MCF 10A (cell line): ENCODE measurements around the gene SYNCRIP. TPM values are rescaled to one million over a fixed set of nuclear protein-coding genes. Genes with fewer than 3 reads are reported as not detected.
"Not testable (repeated sequence)": the region's sequence is repeated elsewhere in the genome, so short reads cannot be mapped to it uniquely, and the experiment has no call there.

Experiments
- BruUV-seq: library from RNA; stranded (reverse); fragments of 400-500 nt; replicated peaks from 2 replicates; lab custom pipeline; 2021; lab: Mats Ljungman, UMichigan
- CTCF ChIA-PET: fragments of 300-600 bp; sonication (Branson Sonifier 250); formaldehyde crosslinking; extraction: SDS; loops from one replicate; lab custom pipeline; 2021; ENCODE audit warnings: antibody characterized with exemption, inconsistent platforms; lab: Yijun Ruan, JAX
- POLR2A ChIA-PET: fragments of 300-600, 350-650 bp; sonication (Branson Sonifier 250); formaldehyde crosslinking; extraction: SDS; loops from one replicate; lab custom pipeline; 2020; ENCODE audit warnings: antibody characterized with exemption, inconsistent platforms; lab: Yijun Ruan, JAX
- DNase-seq: peaks from one replicate; pipeline ENCODE4 v3.0.0-alpha.2; 2018; ENCODE audit not compliant: unreplicated experiment
- H3K27ac Mint-ChIP-seq: one replicate; pipeline ENCODE4 v1.8.0; 2022; ENCODE audit warnings: mild to moderate bottlenecking, low read depth, mixed read lengths; ENCODE audit not compliant: unreplicated experiment
- H3K27me3 Mint-ChIP-seq: one replicate; pipeline ENCODE4 v1.8.0; 2022; ENCODE audit warnings: mixed read lengths; ENCODE audit not compliant: insufficient read depth, unreplicated experiment
- H3K36me3 Mint-ChIP-seq: one replicate; pipeline ENCODE4 v1.8.0; 2022; ENCODE audit warnings: mild to moderate bottlenecking, moderate library complexity, mixed read lengths; ENCODE audit not compliant: insufficient read depth, unreplicated experiment
- H3K4me1 Mint-ChIP-seq: one replicate; pipeline ENCODE4 v1.8.0; 2022; ENCODE audit warnings: mixed read lengths; ENCODE audit not compliant: insufficient read depth, unreplicated experiment
- H3K4me3 Mint-ChIP-seq: one replicate; pipeline ENCODE4 v1.8.0; 2022; ENCODE audit warnings: mild to moderate bottlenecking, moderate library complexity, mixed read lengths; ENCODE audit not compliant: unreplicated experiment
- H3K9me3 Mint-ChIP-seq: one replicate; pipeline ENCODE4 v1.8.0; 2022; ENCODE audit warnings: mixed read lengths; ENCODE audit not compliant: unreplicated experiment
- CTCF ChIP-seq: fragments of 200-600 bp; IDR thresholded peaks from one replicate; pipeline ENCODE4 v1.8.0; 2022; ENCODE audit warnings: antibody characterized with exemption, mild to moderate bottlenecking; ENCODE audit not compliant: unreplicated experiment
- intact Hi-C: fragments of 100-400 bp; cut with micrococcal nuclease; formaldehyde crosslinking; loops from 2 replicates; pipeline ENCODE4 v1.14.1; 2022
- total RNA-seq: library from RNA; stranded (reverse); gene quantifications from 2 replicates; pipeline ENCODE4 v1.2.3, GENCODE V29; 2022

Gene SYNCRIP
- total RNA-seq, 1 experiment from 2014 or later: 161 TPM

- H3K4me1 Mint-ChIP-seq: peaks cover 8% of the 10 kb centered on the region
- ChIA-PET CTCF (no interaction called here), POLR2A (no interaction called here)
- intact Hi-C loops: no loop called here
- no peak overlapping the region for H3K27ac Mint-ChIP-seq
- no peaks in the 10 kb centered on the region for H3K27me3 Mint-ChIP-seq
- no peaks in the 10 kb centered on the region for H3K9me3 Mint-ChIP-seq
- BruUV-seq: no TSS peak
- H3K36me3 Mint-ChIP-seq: no peaks in the 10 kb centered on the region
- H3K4me3 Mint-ChIP-seq: no peak overlapping the region
- DNase-seq: no peak
- TF ChIP-seq CTCF: no peak
Observed at GRCh38 chr6:85684809-85685171, 42.1 kb upstream of the SYNCRIP start.

GRCh38 chr6:85684133-85684808 lies 41.6 kb upstream of the SYNCRIP start:
- POLR2A ChIA-PET: interaction anchor here (0.9 kb wide), 1 partner anchor 91 kb away, joined by 3 read pairs; no protein-coding TSS in a partner anchor
- TF ChIP-seq CTCF: no peak
- BruUV-seq: no TSS peak
- peaks cover 10% of the 10 kb centered on the region for H3K4me1 Mint-ChIP-seq
- intact Hi-C loops: no loop called here
- H3K27ac Mint-ChIP-seq: no peak overlapping the region
- CTCF ChIA-PET: no interaction called here
- DNase-seq: no peak
- no peaks in the 10 kb centered on the region for H3K27me3 Mint-ChIP-seq
- H3K4me3 Mint-ChIP-seq: no peak overlapping the region
- H3K9me3 Mint-ChIP-seq: no peaks in the 10 kb centered on the region
- no peaks in the 10 kb centered on the region for H3K36me3 Mint-ChIP-seq

DNA sequence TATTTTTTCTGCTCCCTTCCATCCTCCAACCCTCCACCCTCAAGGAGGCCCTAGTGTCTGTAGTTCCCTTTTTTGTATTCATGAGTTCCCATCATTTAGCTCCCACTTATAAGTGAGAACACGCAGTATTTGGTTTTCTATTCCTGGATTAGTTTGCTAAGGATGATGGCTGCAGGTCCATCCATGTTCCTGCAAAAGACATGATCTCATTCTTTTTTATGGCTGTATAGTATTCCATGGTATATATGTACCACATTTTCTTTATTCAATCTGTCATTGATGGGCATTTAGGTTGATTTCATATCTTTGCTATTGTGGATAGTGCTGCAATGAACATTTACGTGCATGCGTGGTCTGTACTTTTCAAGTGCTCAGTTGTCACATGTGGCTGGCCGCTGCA lies 39.2 kb upstream of the SYNCRIP start:
- H3K27ac Mint-ChIP-seq: peak overlapping the region; percentile 46
- peaks cover 21% of the 10 kb centered on the region for H3K36me3 Mint-ChIP-seq
- BruUV-seq, H3K27me3 Mint-ChIP-seq, H3K4me3 Mint-ChIP-seq, DNase-seq, CTCF ChIA-PET, H3K9me3 Mint-ChIP-seq, intact Hi-C loops: not testable (repeated sequence)
- POLR2A ChIA-PET: interaction anchor here (0.7 to 1.4 kb wide), 3 partner anchors 32 to 39 kb away, joined by 3 to 6 read pairs (median 5); partner anchors contain the start of gene SYNCRIP
- peaks cover 11% of the 10 kb centered on the region for H3K4me1 Mint-ChIP-seq

DNA sequence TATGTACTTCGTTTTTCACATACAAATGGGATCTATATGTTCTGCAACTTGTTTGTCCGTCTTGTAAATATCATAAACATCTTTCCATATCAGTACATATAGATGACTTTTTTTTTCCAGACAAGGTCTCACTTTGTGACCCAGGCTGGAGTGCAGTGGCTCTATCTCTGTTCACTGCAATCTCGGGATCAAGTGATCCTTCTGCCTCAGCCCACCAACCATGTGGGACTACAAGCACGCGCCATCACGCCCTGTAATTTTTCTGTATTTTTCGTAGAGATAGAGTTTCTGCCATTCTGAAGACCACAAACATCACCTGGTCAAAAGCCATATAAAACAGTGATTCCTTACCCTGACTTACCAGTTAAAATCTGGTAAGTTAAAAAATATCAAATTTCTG lies 37.7 kb upstream of the SYNCRIP start:
- peak overlapping the region; percentile 98 for H3K27ac Mint-ChIP-seq
- H3K9me3 Mint-ChIP-seq: no peaks in the 10 kb centered on the region

More for the DNA sequence above, 37.7 kb upstream of the SYNCRIP start:
- Mint-ChIP-seq H3K27me3 (no peaks in the 10 kb centered on the region), H3K4me3 (peak overlapping the region; percentile 97), H3K36me3 (peaks cover 36% of the 10 kb centered on the region), H3K4me1 (peaks cover 23% of the 10 kb centered on the region)
- CTCF ChIA-PET: interaction anchor here (0.6 kb wide), 1 partner anchor 183 kb away, joined by 3 read pairs; no protein-coding TSS in a partner anchor
- DNase-seq: no peak
- TF ChIP-seq CTCF: no peak
- intact Hi-C loops: no loop called here
- no TSS peak for BruUV-seq
- POLR2A ChIA-PET: interaction anchor here (1.4 kb wide), 2 partner anchors 36 to 37 kb away, joined by 5 to 6 read pairs; partner anchors contain the start of gene SYNCRIP
